Stimulated activated CD4-positive, alpha-beta T cell treated with anti-CD3 and anti-CD28 coated beads, TNF-alpha, amount 100 ng/mL, for 24 hours (primary cell): ENCODE measurements around the gene ACOT8.
"Not testable (repeated sequence)": the region's sequence is repeated elsewhere in the genome, so short reads cannot be mapped to it uniquely, and the experiment has no call there.

Experiments
- DNase-seq, 3 experiments: peaks; one replicate each; pipeline ENCODE4 v3.0.0-alpha.2; 2020; ENCODE audit warnings: low read depth in 3 of 3

The ACOT8 gene

GRCh38 chr20:45887346-45887715 lies 30.1 kb upstream of the ACOT8 start, which contains the start of gene SPATA25:
SPATA25 (minus strand) TSS chr20:45887622; CDS start chr20:45887590, 32 bp downstream.
- no peak for DNase-seq

GRCh38 chr20:45886590-45887345 lies 29.6 kb upstream of the ACOT8 start:
- no peak for DNase-seq

- DNase-seq: no peak
These were observed 25.9 kb upstream of the ACOT8 start for GRCh38 chr20:45883100-45883469.

GRCh38 chr20:45882469-45883099 lies 25.4 kb upstream of the ACOT8 start:
- no peak for DNase-seq

GRCh38 chr20:45880988-45881788 lies 24.0 kb upstream of the ACOT8 start, which contains the start of gene ZSWIM1:
ZSWIM1 (plus strand) TSS chr20:45881227; CDS start chr20:45882593, 1,366 bp downstream.
- peak; percentile 95 to 99 (median 98) for DNase-seq

- DNase-seq: no peak
These were observed 21.0 kb upstream of the ACOT8 start for GRCh38 chr20:45878076-45878761.

- DNase-seq: no peak
These were observed 17.4 kb upstream of the ACOT8 start for GRCh38 chr20:45874576-45874975.

- DNase-seq: not testable (repeated sequence)
These were observed 16.9 kb upstream of the ACOT8 start for GRCh38 chr20:45874104-45874481.

- no peak for DNase-seq
These were observed 16.4 kb upstream of the ACOT8 start for GRCh38 chr20:45873409-45874103.

- no peak for DNase-seq
These were observed 15.4 kb upstream of the ACOT8 start for GRCh38 chr20:45872626-45873025.

GRCh38 chr20:45867819-45868176 lies 10.6 kb upstream of the ACOT8 start:
- DNase-seq: no peak

GRCh38 chr20:45867136-45867818 lies 10.1 kb upstream of the ACOT8 start:
- DNase-seq: no peak

- DNase-seq: no peak
These were observed 9.3 kb upstream of the ACOT8 start for GRCh38 chr20:45866454-45866853.

- DNase-seq: no peak
These were observed 6.6 kb upstream of the ACOT8 start for GRCh38 chr20:45863543-45864470.

- no peak for DNase-seq
These were observed 4.3 kb upstream of the ACOT8 start for GRCh38 chr20:45861221-45862075.

- DNase-seq: no peak
These were observed 3.5 kb upstream of the ACOT8 start for GRCh38 chr20:45860560-45861220.

- no peak for DNase-seq
These were observed 2.7 kb upstream of the ACOT8 start for GRCh38 chr20:45859916-45860315.

GRCh38 chr20:45857882-45858216 lies 657 bp upstream of the ACOT8 start:
- DNase-seq: peak in 1 of 3 experiments; percentile 42
